Dermis blood vessel endothelial cell (primary cell): Measurements from ENCODE around the gene DHFR2. TPM values are rescaled to one million over a fixed set of nuclear protein-coding genes. Genes with fewer than 3 reads are reported as not detected.

Experiments
- total RNA-seq: library from RNA; depleted of rRNA; stranded (reverse); fragments of >200 nt; gene quantifications from 2 replicates; pipeline ENCODE4 v1.2.3, GENCODE V29; 2014

Gene DHFR2
- total RNA-seq, 1 donor from 2014 or later: 3.6 TPM

Other genes with a start within 250 kb of the DHFR2 start
- 19.2 and 23.0 TPM in 2 replicates for gene PROS1, start 89.0 kb downstream of the DHFR2 start, total RNA-seq
- gene ARL13B, start 82.8 kb downstream of the DHFR2 start, total RNA-seq: 12.3 and 13.8 TPM in 2 replicates
- gene STX19, start 34.3 kb downstream of the DHFR2 start, total RNA-seq: not detected in 2 replicates
- 13.8 and 14.0 TPM in 2 replicates for gene NSUN3, start 145 bp upstream of the DHFR2 start, total RNA-seq